Inflammatory macrophage treated with lipopolysaccharide for 4 hours (primary cell): ENCODE data around the gene ALG10.
"Not testable (repeated sequence)": the region's sequence is repeated elsewhere in the genome, so short reads cannot be mapped to it uniquely, and the experiment has no call there.

ENCODE experiments used
- DNase-seq: peaks from one replicate; pipeline ENCODE4 v3.0.0-alpha.2; 2020

Gene ALG10, protein sequence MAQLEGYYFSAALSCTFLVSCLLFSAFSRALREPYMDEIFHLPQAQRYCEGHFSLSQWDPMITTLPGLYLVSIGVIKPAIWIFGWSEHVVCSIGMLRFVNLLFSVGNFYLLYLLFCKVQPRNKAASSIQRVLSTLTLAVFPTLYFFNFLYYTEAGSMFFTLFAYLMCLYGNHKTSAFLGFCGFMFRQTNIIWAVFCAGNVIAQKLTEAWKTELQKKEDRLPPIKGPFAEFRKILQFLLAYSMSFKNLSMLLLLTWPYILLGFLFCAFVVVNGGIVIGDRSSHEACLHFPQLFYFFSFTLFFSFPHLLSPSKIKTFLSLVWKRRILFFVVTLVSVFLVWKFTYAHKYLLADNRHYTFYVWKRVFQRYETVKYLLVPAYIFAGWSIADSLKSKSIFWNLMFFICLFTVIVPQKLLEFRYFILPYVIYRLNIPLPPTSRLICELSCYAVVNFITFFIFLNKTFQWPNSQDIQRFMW

DNA sequence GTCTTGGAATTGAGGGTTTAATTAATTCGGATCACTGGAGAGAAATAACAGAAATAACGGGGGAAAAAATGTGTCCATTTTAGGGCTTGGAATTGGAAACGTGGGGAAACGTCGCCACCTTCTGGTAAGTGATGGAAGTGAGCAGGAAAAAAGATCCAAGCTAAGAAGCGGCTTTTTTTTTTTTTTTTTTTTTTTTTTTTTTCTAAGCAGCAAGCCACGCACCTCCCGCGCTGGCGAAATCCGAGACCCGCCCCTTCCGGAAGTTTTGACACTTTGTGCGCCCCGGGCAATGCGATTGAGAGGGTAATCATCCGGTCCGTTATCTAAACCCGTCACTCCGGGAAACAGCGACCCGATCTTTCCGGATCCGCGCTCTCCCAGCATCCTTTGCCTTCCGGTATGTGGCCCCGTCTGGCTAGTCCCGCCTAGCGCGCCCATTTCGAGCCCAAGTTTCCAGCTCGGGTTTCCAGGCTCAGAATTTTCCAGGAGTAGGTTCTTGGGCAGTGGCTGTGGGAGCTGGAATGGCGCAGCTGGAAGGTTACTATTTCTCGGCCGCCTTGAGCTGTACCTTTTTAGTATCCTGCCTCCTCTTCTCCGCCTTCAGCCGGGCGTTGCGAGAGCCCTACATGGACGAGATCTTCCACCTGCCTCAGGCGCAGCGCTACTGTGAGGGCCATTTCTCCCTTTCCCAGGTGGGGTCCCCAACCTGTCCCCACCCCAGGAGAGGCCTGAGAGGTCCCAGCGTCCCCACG lies at the start of gene ALG10:
Gene ALG10, plus strand, starts transcription at position 418 of the 752 bp plus-strand sequence. Its CDS starts 104 bp downstream, at position 522.
- peak; percentile 98 for DNase-seq

DNA sequence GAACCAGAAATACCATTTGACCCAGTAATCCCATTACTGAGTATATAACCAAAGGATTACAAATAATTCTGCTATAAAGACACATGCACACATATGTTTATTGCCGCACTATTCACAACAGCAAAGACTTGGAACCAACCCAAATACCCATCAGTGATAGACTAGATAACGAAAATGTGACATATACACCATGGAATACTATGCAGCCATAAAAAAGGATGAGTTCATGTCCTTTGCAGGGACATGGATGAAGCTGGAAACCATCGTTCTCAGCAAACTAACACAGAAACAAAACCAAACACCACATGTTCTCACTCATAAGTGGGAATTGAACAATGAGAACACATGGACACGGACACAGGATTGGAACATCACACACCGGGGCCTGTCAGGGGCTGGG lies 49.4 kb upstream of the ALG10 start:
- not testable (repeated sequence) for DNase-seq

DNA sequence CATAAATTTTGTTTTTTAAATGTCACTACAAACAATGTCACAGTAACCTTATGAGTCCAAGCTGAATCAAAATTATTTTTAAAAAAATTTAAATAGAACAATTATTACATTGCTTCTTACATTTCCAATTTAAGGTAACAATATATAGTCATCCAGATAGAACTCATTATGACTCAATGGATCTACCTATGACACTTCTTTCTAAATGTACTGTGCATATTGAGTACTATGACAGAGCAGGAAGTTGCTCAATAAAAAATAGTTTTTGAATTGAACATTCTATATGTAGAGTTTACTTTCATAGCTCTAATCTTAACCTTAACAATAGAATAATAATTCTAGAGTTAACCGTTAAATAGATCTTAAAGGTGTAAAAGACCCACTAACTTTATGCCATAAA lies 44.4 kb upstream of the ALG10 start:
- DNase-seq = no peak

DNA sequence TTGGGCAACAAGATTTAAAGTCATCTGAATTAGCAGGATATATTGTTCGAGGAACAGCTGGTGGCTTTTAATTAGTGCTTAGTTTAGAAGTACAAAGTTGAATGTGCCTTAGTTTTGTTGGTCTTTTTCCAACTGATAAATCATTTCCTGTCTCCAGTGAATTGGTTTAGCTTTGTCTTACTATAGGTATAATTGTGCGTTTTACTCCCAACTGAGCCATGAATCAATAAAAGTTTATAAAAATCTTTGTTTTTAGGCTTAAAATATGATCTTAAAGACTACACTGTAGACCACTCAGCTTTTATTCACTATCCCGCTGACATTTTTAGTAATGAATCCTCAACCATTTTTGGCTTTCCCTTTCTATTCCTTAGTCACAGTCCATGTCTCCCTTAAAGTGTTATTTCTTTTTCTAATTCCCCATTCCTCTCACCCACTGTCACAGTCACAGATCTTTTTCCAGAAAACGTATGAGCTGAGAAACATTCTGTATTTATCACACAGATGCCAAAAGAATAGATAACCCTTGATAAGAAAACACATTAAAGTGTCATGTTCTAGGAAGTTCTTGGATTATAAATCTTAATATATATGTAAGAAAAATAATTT lies 34.0 kb upstream of the ALG10 start:
- no peak for DNase-seq

DNA sequence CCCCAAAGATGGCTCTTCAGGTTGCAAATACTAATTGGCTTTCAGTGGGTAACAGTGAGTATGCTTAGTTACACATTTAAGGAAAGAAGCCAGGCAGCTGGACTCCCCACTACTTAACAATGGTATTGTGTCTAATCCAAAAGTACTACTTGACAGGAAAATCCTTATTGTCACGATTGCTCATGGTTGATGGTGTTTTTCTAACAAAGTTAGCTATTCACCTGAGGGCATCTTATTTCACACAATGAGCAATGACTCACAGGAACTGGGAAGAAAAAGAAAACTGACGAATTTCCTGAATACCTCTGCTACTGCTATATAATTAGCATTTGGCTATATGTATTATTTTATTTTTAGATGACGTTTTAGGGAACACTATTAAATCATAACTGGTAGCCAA lies 33.4 kb upstream of the ALG10 start:
- DNase-seq = no peak

DNA sequence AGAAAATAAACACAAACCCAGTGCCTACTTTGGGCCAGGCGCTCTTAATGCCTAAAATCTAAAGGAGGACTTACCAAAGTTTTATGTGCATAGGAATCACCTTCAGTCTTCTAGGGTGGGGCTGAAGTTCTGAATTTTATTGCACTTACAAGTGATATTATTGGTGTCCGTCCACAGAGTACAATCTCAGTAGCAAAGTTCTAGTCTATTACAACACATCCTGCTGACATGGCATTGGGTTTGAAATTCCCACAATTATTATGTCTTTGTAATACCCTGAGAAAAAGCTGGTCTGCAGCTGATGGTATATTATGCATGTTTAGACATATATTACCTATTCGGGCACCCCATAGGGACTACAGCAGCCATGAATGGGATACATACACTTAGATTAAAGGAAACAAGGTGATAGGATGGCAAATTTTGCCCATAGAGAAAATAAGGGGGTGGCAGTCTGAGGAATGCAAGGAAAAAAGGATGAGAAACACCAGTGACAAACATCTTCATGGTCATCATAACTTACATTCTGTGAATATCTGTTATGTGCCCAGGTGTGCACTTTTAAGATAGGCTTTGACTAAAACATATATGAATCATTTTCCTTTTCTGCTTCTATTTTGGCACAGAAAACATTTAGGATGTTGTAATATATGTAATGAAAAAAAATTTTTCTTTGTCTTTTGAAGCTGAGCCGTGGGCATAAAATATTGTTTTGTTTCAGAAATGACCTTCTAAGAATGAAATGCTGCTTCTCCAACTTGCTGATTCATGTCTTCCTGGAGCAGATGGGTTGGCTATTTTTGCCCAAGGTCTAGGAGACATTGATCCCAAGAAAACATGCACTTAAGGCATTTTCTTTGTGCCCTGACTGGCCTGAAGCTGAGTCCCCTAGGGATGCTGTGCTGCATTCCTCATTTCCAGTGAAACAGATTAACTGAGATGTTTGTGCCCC lies 27.2 kb upstream of the ALG10 start:
- no peak for DNase-seq

DNA sequence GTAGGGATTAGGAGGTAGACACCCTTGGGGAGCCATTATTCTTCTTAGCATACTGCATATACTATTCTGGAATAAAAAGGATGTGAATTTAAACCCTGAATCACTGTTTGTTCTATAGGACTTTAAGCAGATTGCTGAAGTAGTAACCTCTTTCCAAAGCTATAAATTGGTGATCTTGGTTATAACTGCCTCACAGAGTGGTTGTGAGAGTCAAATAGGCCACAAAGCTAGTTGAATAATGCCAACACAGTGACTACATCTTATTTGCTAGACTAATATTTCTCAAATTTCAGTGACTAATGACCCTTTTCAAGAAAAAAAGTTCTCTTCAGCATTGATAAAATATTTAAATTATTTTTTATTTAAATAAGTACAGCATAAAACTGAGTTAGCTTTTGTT lies 13.5 kb upstream of the ALG10 start:
- not testable (repeated sequence) for DNase-seq

DNA sequence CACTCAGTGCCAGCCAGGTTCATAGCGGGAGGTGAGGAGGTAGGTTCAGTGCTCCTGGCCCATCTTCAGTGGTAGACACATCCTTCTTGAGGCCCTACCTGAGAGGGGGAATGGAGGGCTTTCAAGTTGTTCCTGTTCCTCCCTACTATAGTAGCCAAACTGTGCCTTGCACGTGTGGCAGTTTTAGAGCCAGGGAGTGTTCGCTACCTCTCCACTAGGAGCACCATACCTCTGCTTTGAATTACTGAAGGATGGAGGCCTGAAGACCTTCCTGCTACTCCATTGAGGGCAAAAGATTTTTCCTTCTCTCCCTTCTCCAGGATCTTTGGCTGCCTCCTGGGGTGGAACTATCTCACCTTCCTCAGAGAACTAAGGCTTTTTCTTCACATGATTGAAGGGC lies 5.9 kb upstream of the ALG10 start:
- DNase-seq = no peak

DNA sequence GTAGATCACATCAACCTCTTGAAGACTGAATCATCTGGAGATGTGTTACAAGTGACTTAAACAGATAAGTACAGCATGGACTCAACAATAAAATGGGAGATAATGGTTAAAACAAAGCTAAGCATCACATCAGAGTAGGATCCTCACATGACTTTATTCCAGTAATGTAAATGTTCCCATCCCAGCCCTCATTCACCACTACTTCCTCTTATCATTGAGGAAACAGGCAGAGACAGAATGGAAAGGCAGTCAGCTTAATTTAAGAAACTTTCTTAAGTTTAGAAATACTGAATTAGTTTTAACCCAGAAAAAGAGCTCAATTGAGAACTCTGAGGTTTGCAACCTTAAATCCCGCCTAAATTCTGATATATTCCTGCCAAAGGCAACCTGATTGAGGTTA lies 1.2 kb upstream of the ALG10 start:
- DNase-seq = peak; percentile 30

DNA sequence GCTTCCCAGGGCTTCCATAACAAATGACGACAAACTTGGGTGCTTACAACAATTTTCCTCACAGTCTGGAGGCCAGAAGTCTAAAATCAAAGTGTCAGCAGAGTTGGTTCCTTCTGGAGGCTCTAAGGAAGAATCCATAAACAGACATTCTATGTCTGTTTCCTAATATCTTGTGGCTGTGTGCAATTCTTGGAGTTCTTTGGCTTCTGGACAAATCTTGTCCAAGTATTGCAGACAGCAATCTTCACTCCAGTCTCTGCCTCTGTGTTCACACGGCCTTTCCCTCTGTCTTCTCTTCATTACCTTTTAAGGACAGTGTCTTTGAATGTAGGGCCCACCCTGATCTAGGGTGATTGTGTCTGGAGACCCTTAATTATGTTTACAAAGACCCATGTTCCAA lies 5.4 kb downstream of the ALG10 start:
- DNase-seq = not testable (repeated sequence)

DNA sequence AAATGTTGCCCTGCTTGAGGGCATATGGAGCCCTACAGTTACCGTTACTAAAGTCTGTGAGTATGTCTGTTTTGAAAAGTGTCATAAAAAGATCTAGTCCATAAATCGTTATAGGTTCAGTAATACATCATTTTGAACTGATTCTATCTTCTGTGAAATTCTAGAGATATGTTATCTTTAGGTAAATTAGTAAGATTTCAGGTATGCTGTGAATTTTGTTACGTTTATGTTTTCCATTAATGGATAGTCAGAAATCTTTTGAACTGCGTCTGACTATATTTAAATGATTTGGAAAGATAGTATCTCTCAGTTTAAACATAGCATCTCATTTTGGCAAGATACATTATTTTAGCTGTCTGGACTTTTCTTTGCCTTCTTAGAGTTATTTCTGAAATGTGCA lies 8.3 kb downstream of the ALG10 start:
- DNase-seq = no peak

DNA sequence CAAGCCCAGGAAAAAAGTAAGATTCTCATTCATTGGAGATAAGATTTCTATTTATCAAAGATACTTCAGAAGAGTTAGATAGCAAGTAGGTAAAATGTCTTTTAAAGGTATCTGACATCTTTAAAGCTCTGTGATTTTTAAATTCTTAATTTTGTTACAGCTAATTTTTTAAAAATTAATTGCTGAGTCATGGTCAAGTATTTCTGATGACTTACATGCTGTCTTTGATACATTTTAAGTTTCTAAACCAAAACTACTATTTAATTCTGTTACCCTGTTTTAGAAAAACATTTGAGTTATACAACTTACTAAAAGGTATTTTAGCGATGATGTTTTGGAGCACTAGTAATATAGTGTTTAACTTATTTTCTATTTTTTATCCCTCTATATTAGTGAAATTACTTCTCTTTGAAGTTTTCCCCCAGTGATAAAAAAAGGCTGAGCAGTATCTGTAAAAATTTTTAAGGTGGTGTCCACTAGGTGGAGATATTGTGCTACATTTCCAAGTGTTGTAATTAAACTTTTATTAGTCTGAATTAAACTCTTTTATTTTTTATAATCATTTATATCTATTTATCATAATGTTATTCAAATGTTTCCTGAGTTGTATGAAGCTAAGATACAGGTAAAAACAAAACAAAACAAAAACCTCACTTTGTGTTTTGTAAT lies 11.5 kb downstream of the ALG10 start:
- peak; percentile 27 for DNase-seq

DNA sequence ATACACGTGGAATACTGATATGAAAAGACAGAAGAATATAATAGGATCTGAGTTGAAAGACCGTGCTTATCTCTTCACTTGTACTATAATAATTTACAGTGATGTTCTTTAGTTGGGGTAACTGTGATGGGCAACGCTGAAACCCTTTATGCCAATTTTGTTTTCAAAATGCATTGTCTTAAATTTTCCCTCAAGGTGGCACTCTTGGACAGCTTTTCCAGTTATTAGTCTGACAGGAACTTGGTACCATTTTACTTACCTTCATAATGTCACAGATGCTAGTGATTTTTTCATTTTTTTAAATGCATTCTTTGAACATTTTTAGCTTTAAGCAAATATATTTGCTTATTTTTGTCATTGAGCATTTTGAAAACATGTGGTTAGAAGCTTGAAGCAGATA lies 16.1 kb downstream of the ALG10 start:
- DNase-seq = not testable (repeated sequence)

DNA sequence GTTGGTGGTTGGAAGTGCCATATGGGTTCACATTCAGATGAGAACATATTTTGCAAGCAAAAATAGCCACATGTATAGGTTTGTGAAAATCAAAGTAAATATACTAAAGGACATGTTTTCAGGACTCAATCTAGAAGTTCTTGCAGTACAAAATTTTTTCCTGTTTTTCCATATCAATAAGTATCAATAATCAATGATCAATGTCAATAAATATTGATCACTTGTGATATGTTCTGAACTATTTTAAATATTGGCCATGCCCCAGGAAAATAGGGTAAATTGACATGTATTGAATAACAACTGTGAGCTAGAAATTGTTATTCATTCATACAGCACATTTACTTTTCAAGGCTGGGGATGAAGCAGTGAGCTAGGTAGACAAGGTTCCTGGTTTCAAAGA lies 24.3 kb downstream of the ALG10 start:
- no peak for DNase-seq

DNA sequence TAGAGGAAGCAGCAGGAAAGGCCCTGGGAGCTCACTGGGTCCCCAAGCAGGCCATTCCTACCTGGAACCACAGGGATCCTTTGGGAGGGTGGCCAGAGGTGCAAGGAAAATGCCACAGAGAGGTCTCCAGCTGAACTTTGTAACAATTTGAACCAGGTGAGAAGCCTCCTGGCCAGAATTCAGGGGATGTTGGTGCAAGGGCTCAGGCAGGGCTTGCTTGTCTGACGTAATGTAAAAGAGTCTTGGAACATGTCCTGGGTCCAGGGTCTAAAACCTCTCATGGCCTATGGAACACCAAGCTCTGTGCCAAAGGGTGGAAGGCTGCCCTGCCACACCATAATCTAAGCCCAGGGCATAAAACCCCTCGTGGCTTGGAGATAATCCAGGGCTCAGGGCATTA lies 25.6 kb downstream of the ALG10 start:
- not testable (repeated sequence) for DNase-seq

DNA sequence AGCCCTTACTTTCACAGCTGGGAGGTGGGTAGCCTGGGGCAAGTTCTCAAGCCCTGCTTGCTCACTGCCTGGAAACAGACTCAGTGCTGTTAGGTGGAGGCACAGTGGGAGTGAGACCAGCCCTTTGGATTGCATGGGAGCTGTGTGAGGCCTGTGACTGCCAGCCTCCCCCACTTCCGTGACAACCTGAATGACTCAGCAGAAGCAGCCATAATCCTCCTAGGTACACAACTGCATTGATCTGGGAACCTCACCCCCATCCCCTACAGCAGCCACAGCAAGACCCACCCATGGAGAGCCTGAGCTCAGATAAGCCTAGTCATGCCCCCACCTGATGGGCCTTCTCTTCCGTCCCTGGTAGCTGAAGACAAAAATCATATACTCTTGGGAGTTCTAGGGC lies 26.4 kb downstream of the ALG10 start:
- no peak for DNase-seq

DNA sequence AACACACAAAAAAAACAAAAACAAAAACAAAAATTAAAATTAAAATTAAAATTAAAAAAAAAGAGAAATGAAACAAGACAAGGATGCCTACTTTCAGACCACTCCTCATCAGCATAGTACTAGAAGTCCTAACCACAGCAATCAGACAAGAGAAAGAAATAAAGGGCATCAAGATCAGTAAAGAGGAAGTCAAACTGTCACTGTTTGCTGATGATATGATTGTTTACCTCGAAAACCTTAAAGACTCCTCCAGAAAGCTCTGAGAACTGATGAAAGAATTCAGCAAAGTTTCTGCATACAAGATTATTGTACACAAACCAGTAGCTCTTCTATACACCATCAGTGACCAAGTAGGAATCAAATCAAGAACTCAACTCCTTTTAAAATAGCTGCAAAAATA lies 29.2 kb downstream of the ALG10 start:
- DNase-seq = no peak

DNA sequence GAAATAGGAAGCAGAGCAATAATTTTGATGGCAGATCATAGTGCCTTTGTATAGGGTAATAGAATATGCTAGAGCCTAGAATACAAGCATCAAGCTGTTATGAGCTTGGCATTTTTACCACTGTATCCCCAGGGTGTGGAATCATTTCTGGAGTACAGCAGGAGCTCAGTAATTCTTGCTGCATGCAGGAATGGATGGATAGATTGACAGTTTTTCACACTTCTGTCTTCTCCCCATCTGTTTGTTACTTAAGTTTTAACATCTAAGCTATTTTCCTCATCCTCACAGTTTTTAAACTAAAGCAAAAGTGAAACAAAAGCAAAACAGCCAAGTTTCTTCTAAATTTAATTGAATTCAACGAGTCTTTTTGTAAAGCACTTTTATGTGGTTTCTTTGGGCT lies 32.6 kb downstream of the ALG10 start:
- DNase-seq = no peak
